Measurements from ENCODE around the gene FBLN1.
A peak's percentile ranks its signal among the peaks of the same experiment; 100 is the strongest.

FBLN1 gene

GRCh38 chr22:45574069-45574703 is 71.5 kb downstream of the FBLN1 start:
- DNase-seq = no peak

GRCh38 chr22:45575173-45575572 is 72.5 kb downstream of the FBLN1 start:
- DNase-seq = no peak

- DNase-seq = no peak
These were observed 73.1 kb downstream of the FBLN1 start for GRCh38 chr22:45575607-45576272.

GRCh38 chr22:45576273-45576625 is 73.6 kb downstream of the FBLN1 start:
- no peak for DNase-seq

GRCh38 chr22:45576730-45577464 is 74.2 kb downstream of the FBLN1 start:
- DNase-seq = no peak

GRCh38 chr22:45577746-45578523 is 75.3 kb downstream of the FBLN1 start:
- DNase-seq = peak; percentile 81

GRCh38 chr22:45578524-45579147 is 76.0 kb downstream of the FBLN1 start:
- no peak for DNase-seq

GRCh38 chr22:45579306-45579705 is 76.6 kb downstream of the FBLN1 start:
- DNase-seq = no peak

GRCh38 chr22:45579806-45580725 is 77.4 kb downstream of the FBLN1 start:
- DNase-seq = no peak

- DNase-seq = no peak
These were observed 78.2 kb downstream of the FBLN1 start for GRCh38 chr22:45580726-45581381.

GRCh38 chr22:45581549-45582080 is 78.9 kb downstream of the FBLN1 start:
- DNase-seq = no peak

- DNase-seq = no peak
These were observed 79.7 kb downstream of the FBLN1 start for GRCh38 chr22:45582236-45582954.

GRCh38 chr22:45582955-45583320 is 80.3 kb downstream of the FBLN1 start:
- no peak for DNase-seq

- no peak for DNase-seq
These were observed 80.8 kb downstream of the FBLN1 start for GRCh38 chr22:45583504-45583903.

- DNase-seq = no peak
These were observed 81.5 kb downstream of the FBLN1 start for GRCh38 chr22:45584121-45584570.

- no peak for DNase-seq
These were observed 82.1 kb downstream of the FBLN1 start for GRCh38 chr22:45584621-45585436.

GRCh38 chr22:45585437-45585755 is 82.7 kb downstream of the FBLN1 start:
- no peak for DNase-seq

- DNase-seq = no peak
These were observed 83.4 kb downstream of the FBLN1 start for GRCh38 chr22:45585946-45586540.
